CD4-positive, alpha-beta memory T cell (primary cell): Measurements from ENCODE around the gene MBNL1. TPM values are rescaled to one million over a fixed set of nuclear protein-coding genes. Genes with fewer than 3 reads are reported as not detected.

ENCODE experiments used
- CTCF ChIA-PET: fragments of 350-600 bp; sonication (Branson Sonifier 250); formaldehyde crosslinking; loops from one replicate; lab custom pipeline; 2021; ENCODE audit warnings: inconsistent platforms; ENCODE audit not compliant: partially characterized antibody; lab: Charles Lee
- POLR2A ChIA-PET: fragments of 350-600 bp; sonication (Branson Sonifier 250); formaldehyde crosslinking; loops from one replicate; lab custom pipeline; 2021; ENCODE audit not compliant: partially characterized antibody; lab: Charles Lee
- DNase-seq, 5 donors: peaks; one replicate each; pipeline versions ENCODE4 v3.0.0 to v3.0.0-alpha.2; 2020 to 2022; ENCODE audit warnings: mixed read lengths in 1 of 5
- H3K27ac ChIP-seq: one replicate; pipeline ENCODE4 v1.7.0; 2013; ENCODE audit warnings: low read depth, low read length
- H3K27me3 ChIP-seq: 2 replicates; pipeline ENCODE4 v1.7.0; 2013; ENCODE audit warnings: mild to moderate bottlenecking, low read length, moderate library complexity; ENCODE audit not compliant: insufficient read depth
- H3K36me3 ChIP-seq: 2 replicates; pipeline ENCODE4 v1.7.0; 2013; ENCODE audit warnings: mild to moderate bottlenecking, low read length, moderate library complexity; ENCODE audit not compliant: insufficient read depth
- H3K4me1 ChIP-seq: 2 replicates; pipeline ENCODE4 v1.7.0; 2013; ENCODE audit warnings: mild to moderate bottlenecking, low read length, moderate library complexity; ENCODE audit not compliant: insufficient read depth
- H3K4me3 ChIP-seq, 2 donors: one replicate each; pipeline ENCODE4 v1.7.0; 2013; ENCODE audit warnings: low read length in 2 of 2, mild to moderate bottlenecking in 1 of 2
- H3K9me3 ChIP-seq, 2 donors: one replicate each; pipeline ENCODE4 v1.7.0; 2013; ENCODE audit warnings: low read length in 2 of 2, control low read depth in 1 of 2; ENCODE audit not compliant: control insufficient read depth in 1 of 2
- H3K27ac Mint-ChIP-seq, 7 donors: one replicate each; pipeline ENCODE4 v1.8.0; 2020 to 2021; ENCODE audit warnings: mixed read lengths in 7 of 7, mild to moderate bottlenecking in 6 of 7, inconsistent platforms in 3 of 7, moderate library complexity in 3 of 7
- H3K27me3 Mint-ChIP-seq, 2 donors: one replicate each; pipeline ENCODE4 v1.8.0; 2020 to 2021; ENCODE audit warnings: mixed read lengths in 2 of 2
- H3K36me3 Mint-ChIP-seq, 2 donors: one replicate each; pipeline ENCODE4 v1.8.0; 2020 to 2021; ENCODE audit warnings: mixed read lengths in 2 of 2, inconsistent platforms in 1 of 2, mild to moderate bottlenecking in 1 of 2
- H3K4me1 Mint-ChIP-seq, 4 donors: one replicate each; pipeline ENCODE4 v1.8.0; 2020 to 2021; ENCODE audit warnings: mixed read lengths in 4 of 4, mild to moderate bottlenecking in 1 of 4
- H3K4me3 Mint-ChIP-seq, 8 donors: one replicate each; pipeline ENCODE4 v1.8.0; 2020 to 2021; ENCODE audit warnings: mixed read lengths in 8 of 8, mild to moderate bottlenecking in 7 of 8, moderate library complexity in 6 of 8, inconsistent platforms in 3 of 8
- H3K9me3 Mint-ChIP-seq, 8 donors: one replicate each; pipeline ENCODE4 v1.8.0; 2020 to 2021; ENCODE audit warnings: mixed read lengths in 8 of 8, mild to moderate bottlenecking in 5 of 8, inconsistent platforms in 3 of 8, moderate library complexity in 1 of 8
- intact Hi-C: fragments of 100-400 bp; cut with micrococcal nuclease; formaldehyde crosslinking; loops from one replicate; pipeline ENCODE4 v1.15.1; 2023
- polyA plus RNA-seq, 2 donors: library from polyadenylated mRNA; unstranded; fragments of 300-500 nt; fragmentation: Illumina TruSeq; gene quantifications; one replicate each; pipeline ENCODE4 v1.2.3, GENCODE V29; 2021
- total RNA-seq, 2 experiments: library from RNA; stranded (reverse); gene quantifications; one replicate each; pipeline ENCODE4 v1.2.3, GENCODE V29; 2021

MBNL1 gene
- total and polyA plus RNA-seq, 4 experiments from 2014 or later: 289 to 430 (median 361) TPM

GRCh38 chr3:152284906-152285305, 16.2 kb downstream of the MBNL1 start:
- ChIA-PET CTCF (interaction anchor here (0.8 to 3.1 kb wide), 9 partner anchors 8 to 158 kb away, joined by 3 to 17 read pairs (median 4); no protein-coding TSS in a partner anchor), POLR2A (interaction anchor here (0.7 to 9.6 kb wide), 19 partner anchors 11 to 125 kb away, joined by 3 to 206 read pairs (median 4); partner anchors contain the start of gene MBNL1)
- Histone ChIP-seq H3K9me3 (no peaks in the 10 kb centered on the region), H3K27ac (peak overlapping the region; percentile 61), H3K4me1 (peaks cover 96% of the 10 kb centered on the region), H3K27me3 (no peaks in the 10 kb centered on the region), H3K36me3 (no peaks in the 10 kb centered on the region), H3K4me3 (peak overlapping the region; percentile 2 to 13)
- intact Hi-C loops: loop anchor here (1.0 to 5.0 kb wide), 3 partner anchors 8 to 32 kb away; no protein-coding TSS in a partner anchor
- peak; percentile 42 to 63 (median 49) for DNase-seq
- Mint-ChIP-seq H3K27ac (peak overlapping the region; percentile 60 to 89 (median 83)), H3K27me3 (no peaks in the 10 kb centered on the region), H3K4me1 (peaks cover 53 to 82% (median 70%) of the 10 kb centered on the region in 4 donors), H3K36me3 (peaks cover 0 to 17% of the 10 kb centered on the region in 2 donors), H3K9me3 (no peaks in the 10 kb centered on the region), H3K4me3 (peak overlapping the region; percentile 60 to 87 (median 79))

- Histone ChIP-seq H3K4me3 (no peak overlapping the region), H3K9me3 (no peaks in the 10 kb centered on the region), H3K4me1 (peaks cover 96% of the 10 kb centered on the region), H3K27ac (peak overlapping the region; percentile 61), H3K27me3 (no peaks in the 10 kb centered on the region), H3K36me3 (no peaks in the 10 kb centered on the region)
- H3K27me3 Mint-ChIP-seq: no peaks in the 10 kb centered on the region
- intact Hi-C loops: loop anchor here (1.0 to 2.0 kb wide), 2 partner anchors 8 to 15 kb away; no protein-coding TSS in a partner anchor
- peaks cover 0 to 15% of the 10 kb centered on the region in 2 donors for H3K36me3 Mint-ChIP-seq
- no peaks in the 10 kb centered on the region for H3K9me3 Mint-ChIP-seq
- H3K4me1 Mint-ChIP-seq: peaks cover 53 to 82% (median 70%) of the 10 kb centered on the region in 4 donors
- peak overlapping the region; percentile 69 to 94 (median 85) for H3K27ac Mint-ChIP-seq
- no peak for DNase-seq
- ChIA-PET POLR2A (interaction anchor here (0.7 to 9.6 kb wide), 15 partner anchors 10 to 124 kb away, joined by 3 to 206 read pairs (median 4); partner anchors contain the start of gene MBNL1), CTCF (interaction anchor here (0.7 to 3.1 kb wide), 6 partner anchors 9 to 157 kb away, joined by 3 to 17 read pairs (median 5); no protein-coding TSS in a partner anchor)
- H3K4me3 Mint-ChIP-seq: peak overlapping the region; percentile 45 to 87 (median 74)
These were observed 16.8 kb downstream of the MBNL1 start for GRCh38 chr3:152285509-152285908.

- H3K27ac Mint-ChIP-seq: peak overlapping the region; percentile 7 to 80 (median 75)
- no peaks in the 10 kb centered on the region for H3K9me3 Mint-ChIP-seq
- Histone ChIP-seq H3K4me1 (peaks cover 95% of the 10 kb centered on the region), H3K9me3 (no peaks in the 10 kb centered on the region), H3K4me3 (peak overlapping the region; percentile 3 to 7), H3K27ac (peak overlapping the region; percentile 37), H3K36me3 (no peaks in the 10 kb centered on the region), H3K27me3 (no peaks in the 10 kb centered on the region)
- H3K27me3 Mint-ChIP-seq: no peaks in the 10 kb centered on the region
- peaks cover 56 to 84% (median 74%) of the 10 kb centered on the region in 4 donors for H3K4me1 Mint-ChIP-seq
- no peak for DNase-seq
- ChIA-PET CTCF (interaction anchor here (0.7 to 1.9 kb wide), 2 partner anchors 9 to 104 kb away, joined by 3 to 9 read pairs; no protein-coding TSS in a partner anchor), POLR2A (interaction anchor here (0.7 to 9.6 kb wide), 8 partner anchors 8 to 95 kb away, joined by 3 to 206 read pairs (median 4); partner anchors contain the start of gene MBNL1)
- intact Hi-C loops: no loop called here
- peak overlapping the region in 7 of 8 donors; percentile 63 to 84 (median 73) for H3K4me3 Mint-ChIP-seq
- peaks cover 0 to 17% of the 10 kb centered on the region in 2 donors for H3K36me3 Mint-ChIP-seq
These were observed 19.3 kb downstream of the MBNL1 start for GRCh38 chr3:152287898-152288576.

- H3K36me3 ChIP-seq: no peaks in the 10 kb centered on the region
- no peak for DNase-seq
- ChIA-PET POLR2A (interaction anchor here (0.7 to 2.2 kb wide), 3 partner anchors 8 to 20 kb away, joined by 4 to 8 read pairs (median 5); partner anchors contain the start of gene MBNL1), CTCF (no interaction called here)
- H3K4me1 ChIP-seq: peaks cover 94% of the 10 kb centered on the region
- H3K27ac Mint-ChIP-seq: peak overlapping the region in 4 of 7 donors; percentile 7 to 80 (median 75)
- no peaks in the 10 kb centered on the region for H3K9me3 ChIP-seq
- peak overlapping the region in 5 of 8 donors; percentile 63 to 84 (median 76) for H3K4me3 Mint-ChIP-seq
- H3K36me3 Mint-ChIP-seq: peaks cover 0 to 20% of the 10 kb centered on the region in 2 donors
- H3K9me3 Mint-ChIP-seq: no peaks in the 10 kb centered on the region
- no peaks in the 10 kb centered on the region for H3K27me3 Mint-ChIP-seq
- peaks cover 54 to 84% (median 74%) of the 10 kb centered on the region in 4 donors for H3K4me1 Mint-ChIP-seq
- intact Hi-C loops: no loop called here
- no peaks in the 10 kb centered on the region for H3K27me3 ChIP-seq
- peak overlapping the region; percentile 37 for H3K27ac ChIP-seq
- no peak overlapping the region for H3K4me3 ChIP-seq
These were observed 20.0 kb downstream of the MBNL1 start for GRCh38 chr3:152288681-152289080.

GRCh38 chr3:152289708-152290107, 21.0 kb downstream of the MBNL1 start:
- Mint-ChIP-seq H3K27me3 (no peaks in the 10 kb centered on the region), H3K27ac (peak overlapping the region in 5 of 7 donors; percentile 16 to 80 (median 64)), H3K36me3 (peaks cover 0 to 19% of the 10 kb centered on the region in 2 donors), H3K4me1 (peaks cover 53 to 78% (median 69%) of the 10 kb centered on the region in 4 donors), H3K4me3 (peak overlapping the region in 6 of 8 donors; percentile 49 to 86 (median 72)), H3K9me3 (no peaks in the 10 kb centered on the region)
- DNase-seq: no peak
- POLR2A ChIA-PET: interaction anchor here (2.0 to 2.1 kb wide), 3 partner anchors 8 to 10 kb away, joined by 5 to 14 read pairs (median 6); no protein-coding TSS in a partner anchor
- Histone ChIP-seq H3K9me3 (no peaks in the 10 kb centered on the region), H3K27ac (peak overlapping the region; percentile 36), H3K4me1 (peaks cover 93% of the 10 kb centered on the region), H3K36me3 (no peaks in the 10 kb centered on the region), H3K27me3 (no peaks in the 10 kb centered on the region), H3K4me3 (no peak overlapping the region)
- CTCF ChIA-PET: interaction anchor here (1.1 kb wide), 1 partner anchor 106 kb away, joined by 3 read pairs; no protein-coding TSS in a partner anchor
- intact Hi-C loops: no loop called here

- peaks cover 93% of the 10 kb centered on the region for H3K4me1 ChIP-seq
- H3K9me3 ChIP-seq: no peaks in the 10 kb centered on the region
- peak overlapping the region in 7 of 8 donors; percentile 30 to 86 (median 68) for H3K4me3 Mint-ChIP-seq
- H3K36me3 Mint-ChIP-seq: peaks cover 0 to 19% of the 10 kb centered on the region in 2 donors
- intact Hi-C loops: no loop called here
- H3K27me3 Mint-ChIP-seq: no peaks in the 10 kb centered on the region
- peak overlapping the region; percentile 66 to 92 (median 80) for H3K27ac Mint-ChIP-seq
- peak overlapping the region; percentile 36 for H3K27ac ChIP-seq
- no peaks in the 10 kb centered on the region for H3K27me3 ChIP-seq
- H3K36me3 ChIP-seq: no peaks in the 10 kb centered on the region
- H3K9me3 Mint-ChIP-seq: no peaks in the 10 kb centered on the region
- ChIA-PET CTCF (interaction anchor here (1.1 kb wide), 1 partner anchor 107 kb away, joined by 3 read pairs; no protein-coding TSS in a partner anchor), POLR2A (interaction anchor here (1.4 to 2.4 kb wide), 9 partner anchors 8 to 104 kb away, joined by 3 to 14 read pairs (median 6); partner anchors contain the start of gene MBNL1)
- no peak overlapping the region for H3K4me3 ChIP-seq
- no peak for DNase-seq
- H3K4me1 Mint-ChIP-seq: peaks cover 49 to 77% (median 66%) of the 10 kb centered on the region in 4 donors
These were observed 21.6 kb downstream of the MBNL1 start for GRCh38 chr3:152290374-152290773.
